Measurements from ENCODE around the gene TNKS1BP1.
A peak's percentile ranks its signal among the peaks of the same experiment; 100 is the strongest.
"Not testable (repeated sequence)": the region's sequence is repeated elsewhere in the genome, so short reads cannot be mapped to it uniquely, and the experiment has no call there.

The TNKS1BP1 gene

DNA sequence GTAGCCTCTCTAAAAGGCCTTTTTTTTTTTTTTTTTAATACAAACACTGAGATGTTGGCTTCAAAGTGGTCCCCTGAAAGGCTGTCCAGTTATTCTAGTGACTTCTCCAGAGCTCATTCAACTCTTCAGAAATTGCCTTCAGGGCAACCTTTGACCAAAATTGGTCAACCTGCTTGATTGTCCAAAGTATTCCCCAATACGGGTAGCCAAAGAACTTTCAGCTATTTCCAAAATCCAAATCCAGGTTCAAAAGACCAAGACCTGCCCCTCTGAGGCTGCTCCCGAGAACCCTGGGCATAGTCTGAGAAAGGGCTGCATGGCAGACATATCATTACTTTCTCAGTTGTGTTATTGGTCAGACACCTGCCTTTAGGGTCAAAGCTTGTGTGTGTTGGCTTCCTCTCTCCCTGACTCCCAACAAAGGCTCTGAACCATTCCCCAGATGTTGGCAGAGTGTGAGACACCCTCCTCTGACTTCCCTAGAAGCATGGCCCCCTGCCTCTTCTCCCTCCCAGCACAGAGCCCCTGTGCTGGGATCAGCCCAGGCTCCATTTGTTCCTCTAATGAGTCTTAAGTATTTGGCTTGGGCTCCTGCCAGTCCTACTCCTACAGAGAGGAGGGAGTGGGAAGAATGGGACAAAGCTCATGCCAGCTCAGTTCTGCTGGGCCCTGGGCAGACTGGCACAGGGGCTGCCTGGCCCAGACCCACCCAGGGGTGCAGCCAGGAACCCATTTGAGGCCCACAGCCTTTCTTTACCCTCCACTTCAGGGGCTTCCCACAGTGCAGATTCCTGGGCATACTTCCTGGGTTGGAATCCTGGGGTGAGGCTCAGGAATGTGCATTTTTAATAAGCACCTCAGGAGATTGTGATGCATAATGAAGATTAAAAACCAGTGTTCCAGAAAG is 30.3 kb downstream of the TNKS1BP1 start:
- no peak for DNase-seq (ENCODE audit: low read depth in 2 of 2)

DNA sequence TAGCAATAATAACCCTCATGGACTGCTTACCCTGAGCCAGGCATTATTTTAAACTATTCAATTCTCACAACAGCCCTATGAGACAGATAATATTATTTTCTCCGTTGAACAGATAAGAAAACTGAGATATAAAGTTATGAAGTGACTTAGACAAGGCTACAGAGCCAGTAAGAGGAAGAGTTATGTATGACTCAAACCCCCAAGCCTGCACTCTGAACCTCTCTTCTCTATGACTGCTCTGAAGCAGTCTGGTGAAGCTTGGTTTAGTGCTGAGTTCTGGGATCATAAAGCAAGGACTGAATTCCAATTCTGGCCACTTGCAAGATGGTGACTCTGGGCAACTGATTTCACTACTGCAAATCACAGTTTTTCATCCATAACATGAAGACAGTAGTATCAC is 34.5 kb downstream of the TNKS1BP1 start:
- DNase-seq (ENCODE audit: low read depth in 2 of 2), result no peak

DNA sequence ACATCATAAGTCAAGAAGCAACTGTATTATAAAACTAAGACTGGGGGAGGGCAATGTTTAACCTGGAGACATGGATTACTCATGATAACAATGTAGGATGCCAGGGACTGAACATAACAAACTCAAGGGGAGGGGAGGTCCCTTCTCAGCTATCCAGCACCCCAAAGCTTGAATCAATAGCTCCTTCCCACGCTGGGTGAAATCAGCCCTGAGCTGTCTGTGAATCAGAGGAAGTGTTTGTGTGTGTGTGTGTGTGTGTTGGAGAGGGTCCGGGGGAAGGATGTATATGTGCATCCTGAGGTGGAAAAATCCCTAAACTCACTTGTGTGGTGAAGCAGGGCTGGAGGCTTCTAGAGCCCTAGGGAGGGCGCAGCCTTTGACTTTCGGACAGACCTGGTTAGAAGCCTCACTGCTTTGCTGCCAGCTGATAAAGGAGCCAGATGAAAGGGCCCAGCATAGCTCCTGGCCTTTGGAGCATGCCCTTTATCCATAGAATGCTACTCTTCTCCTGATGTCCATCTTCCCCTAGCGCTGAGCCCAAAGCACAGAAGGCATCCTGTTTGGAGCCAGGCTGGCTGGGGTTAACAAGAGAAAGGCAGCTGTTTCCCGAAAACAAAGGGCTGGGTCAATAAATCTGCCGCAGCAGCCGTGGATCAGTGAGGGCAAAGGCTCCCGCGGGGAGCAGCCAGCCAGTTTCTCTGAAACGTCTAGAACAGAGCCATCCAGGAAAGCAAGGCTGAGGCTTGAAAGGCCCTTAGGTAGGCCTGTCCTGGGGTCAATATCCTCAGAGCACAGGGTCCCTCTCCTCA is 35.8 kb downstream of the TNKS1BP1 start:
- no peak for DNase-seq (ENCODE audit: low read depth in 2 of 2)

DNA sequence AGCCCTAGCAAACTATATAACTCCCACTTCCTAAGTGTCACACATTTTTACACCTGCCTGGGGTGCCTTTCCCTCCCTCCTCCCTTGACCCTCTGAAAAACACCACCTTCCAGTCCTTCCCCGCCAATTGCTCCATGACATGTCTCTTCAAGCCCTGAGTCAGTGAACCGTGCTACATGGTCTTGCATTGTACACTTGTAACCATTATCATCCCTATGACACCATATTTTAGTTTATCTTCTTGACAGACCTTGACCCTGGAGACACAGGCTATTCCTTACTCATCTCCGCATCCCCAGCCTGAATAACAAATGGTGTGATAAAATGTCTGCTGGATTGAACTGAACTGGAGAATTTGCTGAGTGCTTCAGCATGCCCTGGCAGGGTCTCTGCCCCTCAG is 36.9 kb downstream of the TNKS1BP1 start:
- no peak for DNase-seq (ENCODE audit: low read depth in 2 of 2)

DNA sequence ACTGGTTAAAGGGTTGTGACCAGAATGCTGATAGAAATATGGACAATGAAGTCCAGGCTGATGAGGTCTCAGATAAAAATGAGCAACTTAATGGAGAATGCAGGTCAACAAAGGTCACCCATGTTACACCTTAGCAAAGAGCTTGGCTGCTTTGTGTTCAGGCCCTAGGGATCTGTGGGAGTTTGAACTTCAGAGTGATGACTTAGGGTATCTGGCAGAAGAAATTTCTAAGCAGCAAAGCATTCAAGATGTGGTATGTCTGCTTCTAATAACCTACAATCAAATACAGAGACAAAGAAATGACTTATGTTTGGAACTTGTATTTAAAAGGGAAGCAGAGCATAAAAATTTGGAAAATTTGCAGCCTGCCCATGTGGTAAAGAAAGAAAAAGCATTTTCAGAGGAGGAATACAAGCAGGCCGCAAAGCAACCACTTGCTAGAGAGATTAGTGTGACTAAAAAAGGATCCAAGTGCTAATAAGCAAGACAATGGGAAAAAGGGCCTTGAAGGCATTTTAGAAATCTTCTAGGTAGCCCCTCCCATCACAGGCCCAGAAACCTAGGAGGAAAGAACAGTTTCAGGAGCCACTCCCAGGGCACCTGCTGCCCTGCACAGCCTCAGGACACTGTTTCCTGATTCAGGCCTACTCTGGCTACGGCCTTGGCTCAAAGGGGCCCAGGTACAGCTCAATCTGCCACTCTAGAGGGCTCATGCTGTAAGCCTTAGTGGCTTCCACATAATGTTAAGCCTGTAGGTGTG is 41.3 kb downstream of the TNKS1BP1 start:
- DNase-seq (ENCODE audit: low read depth in 2 of 2), result no peak

DNA sequence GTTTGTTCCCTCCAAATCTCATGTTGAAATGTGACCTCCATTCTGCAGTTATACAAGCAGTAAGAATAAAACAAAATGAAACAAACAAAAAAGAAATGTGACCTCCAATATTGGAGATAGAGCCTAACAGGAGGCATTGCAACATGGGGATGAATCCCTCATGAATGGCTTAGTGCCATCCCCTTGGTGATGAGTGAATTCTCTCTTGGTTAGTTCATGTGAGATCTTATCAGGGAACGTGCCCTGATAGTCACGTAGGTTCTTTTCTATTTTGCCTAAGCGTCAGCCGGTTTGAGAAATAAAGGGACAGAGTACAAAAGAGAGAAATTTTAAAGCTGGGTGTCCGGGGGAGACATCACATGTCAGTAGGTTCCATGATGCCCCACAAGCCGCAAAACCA is 43.2 kb downstream of the TNKS1BP1 start:
- DNase-seq (ENCODE audit: low read depth in 2 of 2), result not testable (repeated sequence)

DNA sequence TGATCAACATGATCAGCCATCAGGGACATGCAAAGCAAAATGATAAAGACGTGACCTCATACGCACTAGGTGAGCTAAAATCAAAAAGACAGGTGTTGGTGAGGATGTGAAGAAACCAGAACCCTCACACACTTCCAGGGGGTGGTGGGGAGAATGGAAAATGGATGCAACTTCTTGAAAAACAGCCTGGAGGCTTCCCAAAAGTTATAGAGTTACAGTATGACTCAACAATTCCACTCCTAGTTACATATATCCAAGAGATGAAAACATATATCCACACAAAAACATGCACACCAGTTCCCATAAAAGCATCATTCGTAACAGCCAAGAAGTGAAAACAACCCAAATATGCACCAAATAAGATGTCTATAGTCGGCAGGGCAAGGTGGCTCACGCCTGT is 45.6 kb downstream of the TNKS1BP1 start:
- DNase-seq (ENCODE audit: low read depth in 2 of 2), result no peak

DNA sequence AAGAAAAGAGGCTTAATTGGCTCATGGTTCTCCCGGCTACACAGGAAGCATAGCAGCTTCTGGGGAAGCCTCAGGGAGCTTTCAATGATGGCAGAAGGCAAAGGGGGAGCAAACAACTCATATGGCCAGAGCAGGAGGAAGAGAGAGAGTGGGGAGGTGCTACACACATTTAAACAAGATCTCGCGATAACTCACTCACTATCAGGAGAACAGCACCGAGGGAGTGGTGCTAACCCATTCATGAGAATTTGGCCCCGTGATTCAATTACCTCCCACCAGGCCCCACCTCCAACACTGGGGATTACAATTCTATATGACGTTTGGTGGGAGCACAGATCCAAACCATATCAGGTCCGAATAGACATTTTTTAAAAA is 46.0 kb downstream of the TNKS1BP1 start:
- DNase-seq (ENCODE audit: low read depth in 2 of 2), result no peak

DNA sequence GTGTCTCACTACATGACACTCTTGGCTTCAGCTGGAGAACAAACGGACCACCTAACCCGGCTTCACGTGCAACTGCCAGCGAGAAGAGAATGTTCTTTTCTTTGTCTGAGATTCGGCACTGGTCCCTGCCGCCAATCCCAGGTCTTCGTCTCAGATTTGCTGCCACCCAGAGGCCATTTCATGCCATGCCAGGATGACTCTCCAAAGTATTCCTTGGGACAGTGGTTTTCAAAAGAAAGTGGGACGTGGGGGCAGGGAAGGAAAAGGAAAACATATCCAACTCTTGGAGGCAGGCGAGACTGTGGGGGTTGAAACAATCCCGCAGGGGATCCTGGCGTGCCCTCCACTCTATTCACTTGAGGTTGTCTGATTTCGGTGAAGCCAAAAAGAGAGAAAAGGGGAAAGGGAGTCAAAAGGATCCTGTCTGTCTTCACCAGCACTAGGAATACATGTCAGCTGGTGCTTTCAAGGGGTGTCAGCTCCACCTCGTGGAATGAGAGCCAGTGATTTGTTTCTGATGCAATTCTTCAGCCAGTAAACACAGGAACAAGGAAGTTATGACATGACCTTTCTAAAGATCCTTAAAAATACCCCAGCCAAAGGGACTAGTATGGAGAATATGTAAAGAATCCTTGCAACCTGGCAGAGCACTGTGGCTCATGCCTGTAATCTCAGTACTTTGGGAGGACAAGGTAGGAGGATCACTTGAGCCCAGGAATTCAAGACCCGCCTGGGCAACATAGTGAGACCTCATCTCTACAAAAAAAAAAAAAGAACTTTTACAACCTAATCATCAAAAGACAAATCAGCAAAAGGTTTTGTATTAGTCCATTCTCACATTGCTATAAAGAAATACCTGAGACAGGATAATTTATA is 46.7 kb downstream of the TNKS1BP1 start:
- peak in 1 of 2 donors; percentile 39 for DNase-seq (ENCODE audit: low read depth in 2 of 2)

DNA sequence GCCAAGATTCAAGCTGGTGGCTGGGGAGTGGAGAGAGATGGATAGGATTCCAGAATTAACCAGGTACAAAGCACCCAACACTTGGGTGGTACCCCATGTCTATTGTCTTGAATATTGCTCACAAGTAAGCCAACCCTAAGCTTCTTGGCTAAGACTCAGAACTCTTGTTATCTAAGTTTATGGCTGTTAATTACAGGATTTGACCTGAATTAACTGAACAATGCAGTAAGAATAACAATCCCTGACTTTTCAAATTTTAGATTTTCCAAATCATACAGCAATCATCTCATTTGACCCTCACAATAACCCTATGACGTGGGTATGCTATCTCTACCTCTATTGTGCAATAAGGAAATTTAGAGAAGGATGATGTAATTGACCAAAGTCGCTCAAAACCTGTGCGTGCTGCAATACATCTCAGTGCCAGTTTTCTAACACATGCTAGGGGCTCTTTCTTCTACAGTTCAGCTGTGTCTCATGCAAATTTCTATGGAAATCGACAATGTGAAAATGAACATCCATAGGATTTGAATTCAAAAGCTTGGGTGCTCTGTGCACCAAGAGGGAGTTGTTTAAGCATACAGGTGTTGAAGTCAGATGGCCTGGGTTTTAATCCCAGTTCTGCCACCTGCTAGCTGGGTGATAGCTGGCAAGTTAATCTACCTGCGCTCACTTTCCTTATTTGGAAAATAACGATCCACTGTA is 47.6 kb downstream of the TNKS1BP1 start:
- DNase-seq (ENCODE audit: low read depth in 2 of 2), result no peak

DNA sequence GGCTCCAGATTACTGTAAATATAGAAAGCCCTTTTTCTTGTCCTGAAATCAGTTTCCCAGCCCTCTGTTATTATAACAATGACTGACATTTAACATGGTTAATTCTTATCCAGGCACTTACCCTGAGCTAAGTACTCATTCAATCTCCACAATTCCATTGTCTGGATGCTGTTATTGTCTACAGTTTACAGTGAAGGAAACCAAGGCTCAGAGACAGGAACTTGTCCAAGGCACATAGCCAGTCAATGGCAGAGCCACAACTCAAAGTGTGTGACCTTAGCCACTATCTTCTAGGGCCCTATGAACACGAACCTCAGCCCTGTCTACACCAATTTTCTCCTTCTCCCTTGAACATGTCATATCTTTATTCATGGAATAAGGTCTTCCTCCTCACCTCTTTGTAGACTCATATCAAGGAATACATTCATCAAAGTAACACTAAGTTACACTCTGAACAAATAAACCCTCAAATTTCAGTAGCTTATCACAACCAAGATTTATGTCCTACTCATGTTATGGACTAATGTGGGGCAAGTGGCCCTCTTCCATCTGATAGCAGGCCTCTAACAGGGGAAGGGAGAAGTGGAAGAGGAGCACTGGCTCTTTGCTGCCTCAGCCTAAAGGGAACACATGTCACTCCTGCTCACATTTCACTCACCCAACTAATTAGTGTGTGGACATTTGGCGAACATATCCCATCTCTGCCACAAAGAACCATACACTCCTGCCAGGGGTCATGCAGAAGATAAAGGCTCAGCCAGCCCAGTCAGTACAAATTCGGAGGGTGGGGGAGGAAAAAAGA is 48.4 kb downstream of the TNKS1BP1 start:
- DNase-seq (ENCODE audit: low read depth in 2 of 2), result no peak

DNA sequence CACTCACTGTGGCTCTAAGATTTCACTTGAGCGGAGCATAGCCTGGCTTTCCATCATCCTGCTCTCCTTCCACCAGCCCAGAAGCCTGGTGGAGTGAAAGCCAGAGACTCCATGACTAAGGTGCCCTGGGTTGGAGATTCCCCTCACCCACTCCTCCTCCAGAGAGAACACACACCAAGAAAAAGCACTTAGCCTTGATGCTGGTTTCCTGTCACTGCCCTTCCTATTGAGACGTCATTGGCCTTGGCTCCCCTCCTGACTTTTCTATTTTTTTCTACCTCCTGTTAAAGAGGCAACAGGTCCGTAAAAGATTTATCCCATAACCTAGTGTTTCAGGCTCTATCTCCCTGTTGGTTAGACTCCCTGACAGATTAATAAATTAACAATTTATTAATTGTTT is 49.2 kb downstream of the TNKS1BP1 start:
- no peak for DNase-seq (ENCODE audit: low read depth in 2 of 2)

DNA sequence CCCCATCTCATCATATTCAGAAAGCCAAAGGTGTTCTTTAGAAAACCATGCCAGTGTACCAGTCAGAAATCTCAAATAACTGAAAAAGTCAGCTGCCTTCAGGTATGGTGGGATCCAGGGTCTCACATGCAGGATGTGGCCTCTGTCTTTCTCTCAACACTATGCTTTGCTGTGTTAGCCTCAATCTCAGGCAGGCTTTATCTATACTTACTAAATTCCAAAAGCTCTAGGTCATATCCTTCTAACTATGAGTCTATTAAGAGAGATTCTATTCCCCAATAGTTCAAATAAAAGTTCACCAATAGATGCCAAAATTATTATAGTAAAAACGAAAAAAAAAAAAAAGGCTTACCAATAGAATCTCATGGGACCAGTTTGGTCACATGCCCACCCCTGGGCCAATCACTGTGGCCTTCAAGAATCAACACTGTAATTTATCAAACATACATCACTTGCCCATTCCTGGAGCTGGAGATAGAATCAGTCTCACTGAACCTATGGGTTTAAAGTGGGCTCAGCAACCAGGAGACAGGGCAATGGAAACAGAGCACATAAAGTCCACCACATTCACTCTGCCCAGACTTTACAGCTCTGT is 49.8 kb downstream of the TNKS1BP1 start:
- DNase-seq (ENCODE audit: low read depth in 2 of 2), result no peak

DNA sequence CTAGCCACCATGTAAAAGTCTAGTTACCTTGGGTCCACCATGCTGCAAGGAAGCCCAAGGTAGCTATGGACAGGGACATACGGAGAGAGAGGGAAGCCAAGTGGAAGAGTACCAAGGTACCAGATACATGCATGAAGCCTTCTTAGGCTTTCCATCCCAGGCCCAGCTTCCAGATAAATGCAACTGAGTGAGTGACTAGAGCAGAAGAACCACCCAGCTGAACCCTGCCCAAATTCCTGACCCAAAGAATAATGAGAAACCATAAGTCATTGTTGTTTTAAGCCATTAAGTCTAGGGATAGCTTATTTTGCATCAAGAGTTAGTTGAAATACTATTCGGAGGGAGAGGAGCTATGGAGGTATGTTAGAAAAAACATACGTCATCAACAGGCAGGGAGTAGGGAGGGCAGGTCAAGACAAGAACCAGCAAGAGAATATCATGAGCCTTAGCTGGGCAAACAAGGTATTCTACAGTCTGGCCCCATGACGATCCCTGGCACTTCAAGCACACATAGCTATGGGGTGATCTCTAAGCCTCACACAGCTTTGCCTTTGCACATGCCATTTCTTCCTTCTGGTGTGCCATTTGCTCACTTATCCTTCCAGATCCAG is 51.2 kb downstream of the TNKS1BP1 start:
- no peak for DNase-seq (ENCODE audit: low read depth in 2 of 2)

DNA sequence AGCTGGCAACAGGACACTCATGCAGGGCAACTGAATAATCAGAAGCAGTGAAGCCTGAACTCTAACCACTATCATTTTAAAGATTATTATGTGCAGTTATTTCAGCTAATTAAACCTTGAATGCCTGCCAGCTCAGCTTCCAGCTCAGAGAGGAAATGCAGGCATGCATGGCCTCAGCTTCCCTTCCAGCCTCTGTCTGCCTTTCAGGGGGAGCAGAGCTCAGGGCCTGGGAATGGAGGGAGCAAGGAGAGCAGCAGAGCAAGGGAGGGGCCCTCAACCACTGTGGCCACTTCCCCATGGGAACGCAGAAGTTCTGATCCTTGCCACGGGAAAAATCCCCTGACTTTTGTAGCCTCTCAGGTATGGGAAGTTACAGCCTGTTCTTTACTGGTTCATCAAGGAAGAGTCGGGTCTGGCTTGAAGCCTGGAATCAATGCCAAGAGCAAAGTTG is 55.2 kb downstream of the TNKS1BP1 start:
- no peak for DNase-seq (ENCODE audit: low read depth in 2 of 2)

DNA sequence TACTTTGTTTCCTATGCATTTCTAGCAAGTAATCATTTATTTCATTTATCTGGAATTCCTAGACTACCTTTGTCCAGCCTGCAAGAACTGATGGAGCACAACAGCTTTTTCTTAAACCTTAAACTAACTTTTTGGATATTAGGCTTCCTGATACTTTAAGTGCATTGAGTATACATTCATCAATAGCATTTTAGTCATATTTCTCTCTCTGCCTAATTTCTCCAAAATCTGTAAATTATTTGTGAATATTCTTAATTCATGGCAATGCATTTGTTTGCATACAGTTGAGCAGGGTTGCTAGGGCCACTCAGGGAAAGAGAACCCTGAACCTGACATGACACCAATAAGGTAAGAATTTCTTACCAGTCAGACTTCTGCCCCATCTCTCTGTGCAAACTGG is 58.6 kb downstream of the TNKS1BP1 start:
- no peak for DNase-seq (ENCODE audit: low read depth in 2 of 2)

DNA sequence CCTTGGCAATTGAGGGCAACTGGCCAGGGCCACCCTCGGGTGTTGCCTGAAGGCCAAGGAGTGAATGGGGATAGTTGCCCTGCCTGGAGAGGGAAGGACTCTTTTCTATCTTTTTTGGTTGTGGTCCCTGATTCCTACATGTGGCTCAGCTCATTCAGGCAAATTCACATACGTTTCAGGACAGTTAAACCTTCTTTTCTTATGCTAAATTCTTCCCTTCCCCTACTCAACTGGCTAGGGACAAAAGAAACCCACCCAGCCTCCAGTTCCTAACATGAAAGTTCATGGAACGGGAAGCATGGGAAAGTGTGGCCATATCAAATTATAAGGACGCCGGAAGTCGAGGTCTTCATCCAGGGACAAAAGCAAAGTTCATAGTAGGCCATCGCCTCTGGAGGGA is 61.4 kb downstream of the TNKS1BP1 start:
- no peak for DNase-seq (ENCODE audit: low read depth in 2 of 2)

DNA sequence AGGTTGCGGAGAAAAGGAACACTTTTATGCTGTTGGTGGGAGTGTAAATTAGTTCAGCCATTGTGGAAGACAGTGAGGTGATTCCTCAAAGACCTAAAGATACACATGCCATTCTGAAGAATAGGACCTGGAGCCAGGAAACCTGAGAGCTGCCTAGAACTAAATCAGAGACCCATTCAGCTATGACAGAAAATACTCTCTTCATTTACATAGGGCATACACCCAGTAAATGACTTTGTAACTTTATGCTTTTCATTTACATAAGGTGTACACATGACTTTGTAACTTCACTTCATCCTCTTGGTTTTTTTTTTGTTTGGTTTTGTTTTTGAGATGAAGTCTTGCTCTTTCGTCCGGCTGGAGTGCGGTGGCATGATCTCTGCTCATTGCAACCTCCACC is 62.6 kb downstream of the TNKS1BP1 start:
- no peak for DNase-seq (ENCODE audit: low read depth in 2 of 2)
